Left kidney (tissue), 8 donors: Measurements from ENCODE around the gene C16orf87. TPM values are rescaled to one million over a fixed set of nuclear protein-coding genes. Genes with fewer than 3 reads are reported as not detected.
"Not testable (repeated sequence)": the region's sequence is repeated elsewhere in the genome, so short reads cannot be mapped to it uniquely, and the experiment has no call there.

ENCODE experiments used
- DNase-seq: peaks from one replicate; pipeline ENCODE4 v3.0.0-alpha.2; 2013
- long read RNA-seq, 8 donors: transcript quantifications; one replicate each; lab custom pipeline, GENCODE V29; 2026
- polyA plus RNA-seq: library from polyadenylated mRNA; unstranded; fragments of 120-200 nt; gene quantifications from one replicate; pipeline ENCODE4 v1.2.1, GENCODE V29; 2013; ENCODE audit not compliant: insufficient read length

Gene C16orf87
- polyA plus RNA-seq: 30.2 TPM
- long read RNA-seq, donor 1, full-length matches to known transcripts: 11 of 11 reads
- long read RNA-seq, donor 1, partial matches to known transcripts: 0 of 11 reads
- long read RNA-seq, donor 1, other reads (novel, unspliced or antisense): 0 of 11 reads
- long read RNA-seq, donor 2, full-length matches to known transcripts: 16 of 16 reads
- long read RNA-seq, donor 2, partial matches to known transcripts: 0 of 16 reads
- long read RNA-seq, donor 2, other reads (novel, unspliced or antisense): 0 of 16 reads
- long read RNA-seq, donor 3, full-length matches to known transcripts: 9 of 9 reads
- long read RNA-seq, donor 3, partial matches to known transcripts: 0 of 9 reads
- long read RNA-seq, donor 3, other reads (novel, unspliced or antisense): 0 of 9 reads
- long read RNA-seq, donor 4: 0 reads
- long read RNA-seq, donor 5, full-length matches to known transcripts: 22 of 22 reads
- long read RNA-seq, donor 5, partial matches to known transcripts: 0 of 22 reads
- long read RNA-seq, donor 5, other reads (novel, unspliced or antisense): 0 of 22 reads
- long read RNA-seq, donor 6, full-length matches to known transcripts: 5 of 5 reads
- long read RNA-seq, donor 6, partial matches to known transcripts: 0 of 5 reads
- long read RNA-seq, donor 6, other reads (novel, unspliced or antisense): 0 of 5 reads
- long read RNA-seq, donor 7, full-length matches to known transcripts: 16 of 16 reads
- long read RNA-seq, donor 7, partial matches to known transcripts: 0 of 16 reads
- long read RNA-seq, donor 7, other reads (novel, unspliced or antisense): 0 of 16 reads
- long read RNA-seq, donor 8, full-length matches to known transcripts: 5 of 5 reads
- long read RNA-seq, donor 8, partial matches to known transcripts: 0 of 5 reads
- long read RNA-seq, donor 8, other reads (novel, unspliced or antisense): 0 of 5 reads

GRCh38 chr16:46830902-46831647, at the start of gene C16orf87:
C16orf87 (minus strand) TSS chr16:46831180; CDS start chr16:46831149, 31 bp downstream.
- peak; percentile 91 for DNase-seq

- DNase-seq: no peak
These were observed 44.3 kb upstream of the C16orf87 start for GRCh38 chr16:46875243-46875642.

- DNase-seq: no peak
These were observed 42.2 kb upstream of the C16orf87 start for GRCh38 chr16:46873201-46873600.

- DNase-seq: no peak
These were observed 40.6 kb upstream of the C16orf87 start for GRCh38 chr16:46871597-46871996.

GRCh38 chr16:46868891-46869290, 37.9 kb upstream of the C16orf87 start:
- not testable (repeated sequence) for DNase-seq

GRCh38 chr16:46867486-46867885, 36.5 kb upstream of the C16orf87 start:
- DNase-seq: not testable (repeated sequence)

- DNase-seq: no peak
These were observed 35.3 kb upstream of the C16orf87 start for GRCh38 chr16:46866286-46866685.

- no peak for DNase-seq
These were observed 31.8 kb upstream of the C16orf87 start for GRCh38 chr16:46862555-46863447.

GRCh38 chr16:46859719-46860152, 28.8 kb upstream of the C16orf87 start:
- no peak for DNase-seq

GRCh38 chr16:46858151-46858550, 27.2 kb upstream of the C16orf87 start:
- DNase-seq: no peak

- DNase-seq: peak; percentile 60
These were observed 26.5 kb upstream of the C16orf87 start for GRCh38 chr16:46857368-46857945.

GRCh38 chr16:46855389-46855788, 24.4 kb upstream of the C16orf87 start:
- no peak for DNase-seq

- DNase-seq: no peak
These were observed 23.9 kb upstream of the C16orf87 start for GRCh38 chr16:46854846-46855245.

- peak; percentile 79 for DNase-seq
These were observed 22.9 kb upstream of the C16orf87 start for GRCh38 chr16:46853713-46854443.

GRCh38 chr16:46852130-46852529, 21.1 kb upstream of the C16orf87 start:
- no peak for DNase-seq

GRCh38 chr16:46850619-46851555, 19.9 kb upstream of the C16orf87 start:
- no peak for DNase-seq

- DNase-seq: no peak
These were observed 18.1 kb upstream of the C16orf87 start for GRCh38 chr16:46848768-46849764.
